ENCODE results near the gene CRHBP. TPM values are rescaled to one million over a fixed set of nuclear protein-coding genes. Genes with fewer than 3 reads are reported as not detected.

Gene CRHBP
- total RNA-seq, 1 experiment from 2014 or later: not detected

- Mint-ChIP-seq H3K27ac (ENCODE audit: unreplicated experiment) (no peak overlapping the region), H3K4me1 (ENCODE audit: low read depth, unreplicated experiment) (peaks cover 8% of the 10 kb centered on the region), H3K36me3 (ENCODE audit: insufficient read depth, unreplicated experiment) (no peaks in the 10 kb centered on the region), H3K4me3 (ENCODE audit: unreplicated experiment) (no peak overlapping the region), H3K27me3 (ENCODE audit: insufficient read depth, unreplicated experiment) (no peaks in the 10 kb centered on the region), H3K9me3 (ENCODE audit: unreplicated experiment) (peaks cover 6% of the 10 kb centered on the region)
- Histone ChIP-seq H3K9me3 (0 out of 2 replicates have a peak, but pooled peaks cover 4% of the 10 kb centered on the region), H3K4me3 (ENCODE audit: low read depth, low read length) (no peak overlapping the region), H3K27me3 (replicated peaks; ENCODE audit: control insufficient read depth, insufficient read depth, low read length) (no peaks in the 10 kb centered on the region), H3K4me1 (no peaks in the 10 kb centered on the region), H3K36me3 (ENCODE audit: control insufficient read depth, insufficient read depth, low read length) (no peaks in the 10 kb centered on the region)
- intact Hi-C loops (cut with micrococcal nuclease; ENCODE audit: unreplicated experiment): loop anchor here (5.0 kb wide), 1 partner anchor 415 kb away; no protein-coding TSS in a partner anchor
- no peak for TF ChIP-seq CTCF (IDR thresholded peaks at IDR 0.05; ENCODE audit: insufficient read depth in 1 of 2, low read depth in 1 of 2, low read length in 1 of 2, severe bottlenecking in 1 of 2, unreplicated experiment in 1 of 2)
- no TSS peak for BruUV-seq (replicated peaks)
- CTCF ChIA-PET: interaction anchor here (3.6 kb wide), 1 partner anchor 148 kb away, joined by 43 read pairs; no protein-coding TSS in a partner anchor
- no peak for DNase-seq
- POLR2A ChIA-PET: no interaction called here
These were observed 64.8 kb downstream of the CRHBP start for GRCh38 chr5:77017668-77018067.

Other genes starting within 250 kb of the CRHBP start
- gene F2R, start 236.9 kb upstream of the CRHBP start, total RNA-seq (2022): 6.3 and 7.8 TPM in 2 replicates
- gene F2RL1, start 134.0 kb upstream of the CRHBP start, total RNA-seq (2022): 50.0 and 51.8 TPM in 2 replicates
- 0.66 TPM in 1 of 2 replicates, not detected in the other for gene S100Z, start 103.0 kb upstream of the CRHBP start, total RNA-seq (2022)
- 20.2 and 28.6 TPM in 2 replicates for gene AGGF1, start 77.4 kb downstream of the CRHBP start, total RNA-seq (2022)
- gene ZBED3, start 134.2 kb downstream of the CRHBP start, total RNA-seq (2022): 38.5 and 38.8 TPM in 2 replicates

All from Caco-2 (cell line).